ENCODE data around the gene ADTRP.
"Not testable (repeated sequence)": the region's sequence is repeated elsewhere in the genome, so short reads cannot be mapped to it uniquely, and the experiment has no call there.

The ADTRP gene

DNA sequence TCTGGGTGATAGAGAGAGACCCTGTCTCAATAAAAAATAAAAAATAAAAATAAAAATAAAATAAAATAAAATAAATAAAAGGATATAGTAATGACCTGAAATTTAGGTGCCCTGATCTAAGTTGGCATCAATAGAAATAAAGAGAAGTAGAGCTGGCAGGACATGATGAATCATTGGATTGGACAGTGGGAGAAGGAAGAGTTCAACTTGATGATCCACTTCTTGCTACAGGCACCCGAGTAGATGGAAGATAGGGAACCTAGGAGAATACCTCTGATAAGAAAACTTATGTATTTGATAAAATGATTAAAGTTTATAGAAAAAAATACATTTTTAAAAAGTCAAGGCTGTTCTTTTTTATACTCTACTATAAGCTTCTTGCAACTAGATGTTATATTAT is 79.0 kb downstream of the ADTRP start:
- no peak for DNase-seq (ENCODE audit: low read depth, low spot score)

DNA sequence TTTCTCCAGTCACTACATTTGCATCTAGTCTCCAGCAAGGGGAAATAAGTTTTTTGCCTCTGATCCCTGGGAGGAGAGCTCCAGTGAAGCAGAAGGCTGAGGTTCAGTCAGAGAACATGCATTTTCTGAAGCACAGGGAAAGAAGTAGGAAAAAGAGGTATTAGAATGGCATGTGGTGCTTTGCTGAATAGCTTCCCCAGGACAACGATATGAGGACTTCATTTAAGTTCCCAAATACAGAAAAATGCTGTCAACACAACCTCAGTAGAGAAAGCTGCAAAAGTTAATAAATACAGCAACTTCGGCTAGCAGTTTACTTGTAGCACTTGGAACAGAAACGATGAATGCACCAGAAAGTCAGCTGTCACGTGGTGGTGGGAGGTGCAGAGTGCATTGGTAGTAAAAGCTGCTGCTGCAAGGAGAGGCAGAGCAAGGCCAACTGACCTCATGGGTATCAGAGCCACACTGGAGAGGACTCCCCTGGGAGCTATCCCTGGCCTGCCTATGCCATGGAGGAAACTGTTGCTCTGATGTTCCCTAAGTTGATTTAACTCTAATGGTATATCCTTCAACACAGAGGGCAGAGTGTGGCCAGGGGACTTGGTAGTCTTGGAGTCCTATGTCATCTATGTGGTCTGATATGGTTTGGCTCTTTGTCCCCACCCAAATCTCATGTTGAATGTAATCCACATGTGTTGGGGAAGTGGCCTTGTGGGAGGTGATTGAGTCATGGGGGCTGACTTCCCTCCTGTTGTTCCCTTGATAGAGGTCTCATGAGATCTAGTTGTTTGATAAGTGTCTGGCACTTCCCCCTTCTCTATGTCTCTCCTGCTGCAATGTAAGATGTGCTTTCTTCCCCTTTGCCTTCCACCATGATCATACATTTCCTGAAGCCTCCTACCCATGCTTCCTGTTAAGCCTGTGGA is 85.9 kb downstream of the ADTRP start:
- DNase-seq (ENCODE audit: low read depth, low spot score) = no peak

DNA sequence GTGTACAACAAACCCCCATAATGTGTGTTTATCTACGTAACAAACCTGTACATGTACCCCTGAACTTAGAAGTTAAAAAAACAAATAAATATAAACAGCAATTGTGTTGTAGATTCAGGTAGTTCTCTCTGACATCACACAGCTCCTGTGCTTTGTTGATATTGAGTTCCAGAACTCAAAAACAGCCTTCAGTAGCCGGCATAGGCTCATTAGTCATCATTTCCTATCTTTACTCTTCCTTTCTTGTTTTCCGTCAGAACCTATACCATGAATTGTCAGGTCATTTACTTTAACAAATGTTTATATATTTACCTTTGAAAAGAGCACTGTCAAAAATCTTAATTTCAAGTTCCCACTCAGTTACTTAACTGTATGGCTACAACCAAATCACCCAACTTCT is 88.8 kb downstream of the ADTRP start:
- DNase-seq (ENCODE audit: low read depth, low spot score) = no peak

GRCh38 chr6:11689400-11689799 is 89.2 kb downstream of the ADTRP start:
- not testable (repeated sequence) for DNase-seq (ENCODE audit: low read depth, low spot score)

- no peak for DNase-seq (ENCODE audit: low read depth, low spot score)
These were observed 90.2 kb downstream of the ADTRP start for GRCh38 chr6:11688425-11688709.

- no peak for DNase-seq (ENCODE audit: low read depth, low spot score)
These were observed 93.0 kb downstream of the ADTRP start for GRCh38 chr6:11685481-11686093.

DNA sequence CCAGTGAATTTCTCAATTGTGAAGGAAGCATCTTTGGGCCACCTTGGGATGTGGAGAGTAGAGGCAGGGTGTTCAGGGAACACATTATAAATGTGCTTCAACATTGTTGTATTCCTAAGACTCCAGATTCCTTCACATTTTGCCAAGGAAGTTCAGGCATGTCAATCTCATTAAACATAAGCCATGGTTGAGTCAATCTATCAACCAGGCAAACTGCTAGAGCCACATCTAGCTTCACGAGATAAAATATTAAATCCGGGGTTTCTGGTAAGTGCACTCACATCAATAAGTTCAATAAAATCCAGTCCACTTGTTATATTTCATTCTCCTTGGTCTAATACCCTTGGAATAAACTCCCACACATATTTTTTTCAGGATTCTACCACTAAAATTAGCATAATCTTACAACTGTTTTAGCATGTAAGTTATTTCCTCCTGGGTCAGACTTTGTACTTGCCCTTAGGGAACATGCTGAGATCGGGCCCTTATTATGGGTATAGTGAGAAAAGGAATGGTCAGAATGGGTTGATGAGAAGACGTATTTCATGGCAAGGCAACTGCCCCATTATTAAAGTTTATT is 93.6 kb downstream of the ADTRP start:
- DNase-seq (ENCODE audit: low read depth, low spot score) = no peak

DNA sequence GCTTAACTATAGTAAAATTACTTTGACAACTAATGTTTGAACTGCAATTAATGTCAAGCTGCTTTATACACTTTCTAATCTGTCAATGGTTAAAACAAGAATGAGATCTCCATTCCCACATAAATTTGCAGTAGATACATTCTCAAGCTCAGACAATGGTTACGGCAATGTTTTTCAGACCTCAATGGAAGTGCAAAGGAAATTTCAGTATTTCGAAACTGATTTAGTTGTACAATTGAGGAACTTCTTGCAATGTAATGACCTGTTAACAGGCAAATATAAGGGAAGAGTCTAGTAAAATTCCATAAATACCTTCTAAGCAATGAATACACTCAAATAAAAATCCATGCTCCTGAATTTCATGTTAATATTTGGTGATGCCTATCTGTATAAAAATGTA is 94.7 kb downstream of the ADTRP start:
- no peak for DNase-seq (ENCODE audit: low read depth, low spot score)

GRCh38 chr6:11682561-11682975 is 96.0 kb downstream of the ADTRP start:
- no peak for DNase-seq (ENCODE audit: low read depth, low spot score)

DNA sequence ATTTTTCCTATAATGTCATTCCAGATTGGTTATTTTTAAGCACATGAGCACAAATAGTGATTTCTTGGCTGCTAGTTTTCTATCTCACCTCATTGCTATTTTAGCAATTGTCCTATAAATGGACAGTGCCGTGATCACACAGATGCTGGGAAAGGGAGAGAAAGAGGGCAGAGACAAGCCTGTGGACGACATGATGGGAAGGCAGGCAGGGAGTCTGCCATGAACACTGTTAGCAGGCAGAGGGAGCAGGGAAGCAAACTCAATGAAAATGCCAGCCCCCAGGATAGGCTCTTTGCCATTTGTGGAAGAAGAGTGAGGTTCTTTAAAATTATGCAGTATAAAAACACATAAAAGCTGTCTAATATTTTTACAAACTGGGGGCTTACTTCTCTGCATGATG is 96.8 kb downstream of the ADTRP start:
- DNase-seq (ENCODE audit: low read depth, low spot score) = no peak

GRCh38 chr6:11681357-11681756 is 97.2 kb downstream of the ADTRP start:
- DNase-seq (ENCODE audit: low read depth, low spot score) = no peak

DNA sequence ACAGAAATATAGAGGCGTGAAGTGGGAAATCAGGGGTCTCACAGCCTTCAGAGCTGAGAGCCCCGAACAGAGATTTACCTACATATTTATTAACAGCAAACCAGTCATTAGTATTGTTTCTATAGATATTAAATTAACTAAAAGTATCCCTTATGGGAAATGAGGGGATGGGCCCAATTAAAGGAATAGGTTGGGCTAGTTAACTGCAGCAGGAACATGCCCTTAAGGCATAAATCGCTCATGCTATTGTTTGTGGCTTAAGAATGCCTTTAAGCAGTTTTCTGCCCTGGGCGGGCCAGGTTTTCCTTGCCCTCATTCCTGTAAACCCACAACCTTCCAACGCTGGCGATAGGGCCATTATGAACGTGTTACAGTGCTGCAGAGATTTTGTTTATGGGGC is 98.1 kb downstream of the ADTRP start:
- not testable (repeated sequence) for DNase-seq (ENCODE audit: low read depth, low spot score)

GRCh38 chr6:11679099-11679498 is 99.5 kb downstream of the ADTRP start:
- DNase-seq (ENCODE audit: low read depth, low spot score) = no peak

DNA sequence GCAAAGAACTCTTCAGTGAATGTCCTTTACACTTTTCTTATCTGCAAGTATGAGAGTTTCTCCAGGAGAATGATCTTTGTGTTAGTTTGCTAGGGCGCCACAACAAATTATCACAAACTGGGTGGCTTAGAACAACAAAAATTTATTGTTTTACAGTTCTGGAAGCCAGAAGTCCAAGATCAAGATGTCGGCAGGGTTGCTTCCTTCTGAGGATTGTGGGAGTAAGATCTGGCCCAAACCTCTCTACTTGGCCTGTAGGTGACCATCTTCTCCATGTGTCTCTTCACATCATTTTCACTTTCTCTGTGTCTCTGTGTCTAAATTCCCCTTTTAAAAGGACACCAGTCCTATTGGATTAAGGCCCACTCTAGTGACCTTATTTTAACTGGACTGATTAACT is 103.0 kb downstream of the ADTRP start:
- DNase-seq (ENCODE audit: low read depth, low spot score) = no peak

- DNase-seq (ENCODE audit: low read depth, low spot score) = no peak
These were observed 105.9 kb downstream of the ADTRP start for GRCh38 chr6:11672669-11673068.

GRCh38 chr6:11672256-11672655 is 106.3 kb downstream of the ADTRP start:
- DNase-seq (ENCODE audit: low read depth, low spot score) = no peak

DNA sequence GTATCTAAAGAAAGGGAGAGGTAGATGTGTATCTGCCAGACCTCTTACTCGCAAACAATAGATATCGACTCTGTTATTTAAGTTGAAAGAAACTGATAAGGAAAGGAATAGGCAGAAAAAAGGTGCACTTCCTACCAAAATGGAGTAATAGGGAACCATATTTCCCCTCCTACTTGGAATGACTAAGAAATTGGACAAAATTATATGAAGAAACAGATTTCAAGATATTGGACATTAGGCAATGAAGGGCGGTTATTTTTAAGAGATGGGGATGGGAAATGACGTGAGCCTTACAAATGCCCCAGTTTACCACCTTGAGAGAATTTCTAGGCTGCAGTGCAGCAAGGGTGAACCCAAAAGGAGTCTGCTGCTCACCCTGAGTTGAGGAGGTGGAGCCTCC is 108.9 kb downstream of the ADTRP start:
- DNase-seq (ENCODE audit: low read depth, low spot score) = no peak

- DNase-seq (ENCODE audit: low read depth, low spot score) = no peak
These were observed 110.1 kb downstream of the ADTRP start for GRCh38 chr6:11668455-11668854.

GRCh38 chr6:11667876-11668275 is 110.7 kb downstream of the ADTRP start:
- DNase-seq (ENCODE audit: low read depth, low spot score) = no peak

- no peak for DNase-seq (ENCODE audit: low read depth, low spot score)
These were observed 112.8 kb downstream of the ADTRP start for GRCh38 chr6:11665604-11666326.
